RWPE2 (cell line): ENCODE data around the gene CHCHD6.

Source experiments
- ATAC-seq: fragments of 200-7000 bp; cut with Tn5 transposase; 3 replicates; pipeline ENCODE4 v1.9.1; 2021; ENCODE audit warnings: low read depth
- DNase-seq: peaks from one replicate; pipeline ENCODE4 v3.0.0-alpha.2; 2020; ENCODE audit warnings: low spot score
- H3K27ac ChIP-seq: fragments of 450-650 bp; 2 replicates; pipeline ENCODE4 v1.5.1; 2017; ENCODE audit warnings: mild to moderate bottlenecking; ENCODE audit not compliant: poor library complexity, severe bottlenecking
- H3K27me3 ChIP-seq: fragments of 250-450 bp; sonication (Bioruptor Pico); 2 replicates; pipeline ENCODE4 v1.5.1; 2021; ENCODE audit warnings: mild to moderate bottlenecking, moderate library complexity; ENCODE audit not compliant: insufficient read depth, poor library complexity, severe bottlenecking
- H3K36me3 ChIP-seq: fragments of 250-450 bp; sonication (Bioruptor Pico); 2 replicates; pipeline ENCODE4 v1.5.1; 2020; ENCODE audit warnings: low read depth, mild to moderate bottlenecking, moderate library complexity
- H3K4me1 ChIP-seq: fragments of 250-450 bp; sonication (Bioruptor Pico); 2 replicates; pipeline ENCODE4 v1.5.1; 2021; ENCODE audit warnings: mild to moderate bottlenecking, moderate library complexity; ENCODE audit not compliant: insufficient read depth, poor library complexity, severe bottlenecking
- H3K4me3 ChIP-seq: fragments of 250-450 bp; sonication (Bioruptor Pico); 2 replicates; pipeline ENCODE4 v1.5.1; 2021; ENCODE audit warnings: mild to moderate bottlenecking, moderate library complexity; ENCODE audit not compliant: severe bottlenecking
- H3K9me3 ChIP-seq: fragments of 250-450 bp; sonication (Bioruptor Pico); 2 replicates; pipeline ENCODE4 v1.5.1; 2021; ENCODE audit warnings: mild to moderate bottlenecking, moderate library complexity; ENCODE audit not compliant: severe bottlenecking
- TF ChIP-seq, protein P1 (sequence below): fragments of 450-650 bp; IDR thresholded peaks from one replicate; pipeline ENCODE4 v1.5.1; 2017; ENCODE audit warnings: mild to moderate bottlenecking, moderate library complexity; ENCODE audit not compliant: poor library complexity, severe bottlenecking

The CHCHD6 gene

DNA sequence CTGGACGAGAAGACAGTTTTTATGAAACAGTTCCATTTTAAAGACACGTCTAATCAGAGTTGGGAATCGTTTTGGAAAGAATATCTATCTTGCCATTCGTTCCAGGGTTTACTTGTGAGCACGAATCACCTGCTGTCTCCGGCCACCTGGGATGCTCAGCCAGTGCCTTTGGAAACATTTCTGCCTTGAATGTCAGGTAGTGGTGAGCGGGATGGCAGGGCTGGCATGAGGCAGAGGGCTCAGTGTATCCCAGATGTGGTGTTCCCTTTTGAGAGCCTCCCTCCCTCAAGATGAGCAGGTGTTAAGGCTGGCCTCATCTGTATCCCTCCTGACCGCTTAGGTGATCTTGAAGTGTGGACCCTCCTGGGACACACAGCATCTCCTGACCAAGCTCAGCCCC lies 231.0 kb downstream of the CHCHD6 start:
- H3K36me3 ChIP-seq, result no peaks in the 10 kb centered on the region
- no peaks in the 10 kb centered on the region for H3K9me3 ChIP-seq
- TF ChIP-seq, protein P1, sequence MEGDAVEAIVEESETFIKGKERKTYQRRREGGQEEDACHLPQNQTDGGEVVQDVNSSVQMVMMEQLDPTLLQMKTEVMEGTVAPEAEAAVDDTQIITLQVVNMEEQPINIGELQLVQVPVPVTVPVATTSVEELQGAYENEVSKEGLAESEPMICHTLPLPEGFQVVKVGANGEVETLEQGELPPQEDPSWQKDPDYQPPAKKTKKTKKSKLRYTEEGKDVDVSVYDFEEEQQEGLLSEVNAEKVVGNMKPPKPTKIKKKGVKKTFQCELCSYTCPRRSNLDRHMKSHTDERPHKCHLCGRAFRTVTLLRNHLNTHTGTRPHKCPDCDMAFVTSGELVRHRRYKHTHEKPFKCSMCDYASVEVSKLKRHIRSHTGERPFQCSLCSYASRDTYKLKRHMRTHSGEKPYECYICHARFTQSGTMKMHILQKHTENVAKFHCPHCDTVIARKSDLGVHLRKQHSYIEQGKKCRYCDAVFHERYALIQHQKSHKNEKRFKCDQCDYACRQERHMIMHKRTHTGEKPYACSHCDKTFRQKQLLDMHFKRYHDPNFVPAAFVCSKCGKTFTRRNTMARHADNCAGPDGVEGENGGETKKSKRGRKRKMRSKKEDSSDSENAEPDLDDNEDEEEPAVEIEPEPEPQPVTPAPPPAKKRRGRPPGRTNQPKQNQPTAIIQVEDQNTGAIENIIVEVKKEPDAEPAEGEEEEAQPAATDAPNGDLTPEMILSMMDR, result no peak
- peaks cover 10% of the 10 kb centered on the region for H3K4me1 ChIP-seq
- no peaks in the 10 kb centered on the region for H3K27me3 ChIP-seq
- no peak overlapping the region for H3K4me3 ChIP-seq
- DNase-seq (no peak), ATAC-seq (no peak)
- no peak overlapping the region for H3K27ac ChIP-seq

DNA sequence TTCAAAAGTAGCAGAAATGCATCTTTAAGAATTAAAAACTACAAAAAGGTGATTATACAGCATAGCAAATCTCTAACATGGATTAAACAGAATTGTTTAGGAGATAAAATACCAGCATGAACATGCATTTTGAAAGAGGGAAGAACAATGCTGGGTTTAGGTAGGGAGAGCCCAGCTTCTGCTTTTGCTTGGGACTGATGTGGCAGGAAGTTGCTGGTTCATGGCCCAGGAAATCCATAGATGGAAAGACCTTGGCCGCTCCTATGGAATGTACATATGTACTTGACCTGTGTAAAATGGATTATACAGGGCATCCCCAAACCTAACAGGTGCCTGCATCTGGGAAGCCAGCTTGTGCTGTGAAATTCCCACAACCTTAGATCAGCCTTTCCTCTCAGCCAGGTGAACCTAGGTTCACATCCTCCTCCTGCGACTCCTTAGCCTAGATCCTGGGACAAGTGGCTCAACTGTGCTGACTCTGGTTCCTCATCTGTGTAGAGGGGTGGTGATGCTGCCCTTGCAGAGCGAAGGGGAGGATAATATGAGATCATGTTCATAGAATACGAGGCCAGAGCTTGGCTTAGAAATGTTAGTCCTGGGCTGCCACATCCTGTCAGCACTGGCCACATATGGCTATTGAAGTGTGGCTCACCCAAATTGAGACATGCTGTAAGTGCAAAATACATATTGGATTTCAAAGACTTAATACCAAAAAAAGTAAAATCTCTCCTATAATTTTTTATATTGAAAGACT lies 231.9 kb downstream of the CHCHD6 start:
- Histone ChIP-seq H3K4me3 (no peak overlapping the region), H3K27me3 (no peaks in the 10 kb centered on the region), H3K4me1 (peaks cover 10% of the 10 kb centered on the region), H3K9me3 (no peaks in the 10 kb centered on the region), H3K36me3 (no peaks in the 10 kb centered on the region), H3K27ac (no peak overlapping the region)
- TF ChIP-seq, protein P1, result no peak
- ATAC-seq (no peak), DNase-seq (peak; percentile 4)

DNA sequence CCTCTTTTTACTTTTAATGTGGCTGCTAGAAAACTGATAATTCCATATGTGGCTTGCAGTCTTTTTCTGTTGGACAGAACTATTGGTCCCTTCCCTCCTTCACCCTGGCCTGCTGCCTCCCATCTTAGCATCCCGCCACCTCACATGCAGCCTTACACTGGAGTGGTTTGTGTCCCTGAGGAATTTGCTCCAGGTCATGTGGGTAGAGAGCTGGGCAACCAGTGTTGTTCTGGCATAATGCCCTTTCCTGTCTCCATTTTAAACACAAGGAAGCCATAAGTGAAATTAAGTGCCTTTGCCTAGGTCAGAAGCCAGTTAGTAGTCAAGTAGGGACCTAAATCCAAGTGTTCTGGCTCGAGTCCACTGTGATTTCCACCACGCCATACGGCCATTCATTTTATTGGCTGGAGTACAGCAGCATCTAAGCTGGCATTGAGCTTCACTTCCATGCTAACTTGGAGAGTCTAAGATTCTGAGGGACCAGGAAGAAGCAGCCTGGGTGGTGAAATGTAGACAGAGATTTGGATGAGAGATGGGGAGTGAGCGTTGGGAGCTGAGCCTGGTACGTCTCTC lies 232.9 kb downstream of the CHCHD6 start:
- Histone ChIP-seq H3K9me3 (no peaks in the 10 kb centered on the region), H3K36me3 (no peaks in the 10 kb centered on the region), H3K27me3 (no peaks in the 10 kb centered on the region), H3K27ac (no peak overlapping the region), H3K4me3 (no peak overlapping the region), H3K4me1 (peaks cover 7% of the 10 kb centered on the region)
- TF ChIP-seq, protein P1, result no peak
- ATAC-seq (no peak), DNase-seq (peak; percentile 19)

DNA sequence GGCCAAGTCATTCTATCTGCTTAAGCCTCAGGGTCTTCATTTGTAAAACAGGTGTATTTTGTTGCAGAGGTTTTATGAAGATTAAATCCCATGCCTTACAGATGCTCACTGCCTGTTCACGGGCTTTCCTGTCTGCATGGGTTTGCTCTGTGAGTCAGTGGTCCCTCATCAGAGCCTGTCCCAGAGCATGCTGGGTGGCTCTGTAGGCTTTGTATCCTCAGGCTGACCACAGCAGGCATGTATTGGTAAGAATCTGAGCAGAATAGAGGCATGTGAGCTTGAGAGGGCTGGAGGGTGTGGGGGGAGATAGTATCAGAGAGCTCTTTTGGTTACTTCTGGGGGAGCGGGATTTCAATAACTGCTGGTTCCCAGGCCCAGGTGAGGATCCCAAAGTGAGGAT lies 233.5 kb downstream of the CHCHD6 start:
- no peak overlapping the region for H3K4me3 ChIP-seq
- no peak for ATAC-seq

More for the DNA sequence above, 233.5 kb downstream of the CHCHD6 start:
- Histone ChIP-seq H3K27me3 (no peaks in the 10 kb centered on the region), H3K36me3 (no peaks in the 10 kb centered on the region), H3K4me1 (peaks cover 1% of the 10 kb centered on the region), H3K27ac (no peak overlapping the region), H3K9me3 (no peaks in the 10 kb centered on the region)
- DNase-seq, result peak; percentile 4
- TF ChIP-seq, protein P1, result no peak
